GM18502 (cell line): ENCODE data around the gene SLC9A9.

ENCODE experiments used
- ATAC-seq: cut with Tn5 transposase; IDR thresholded peaks from one replicate; pipeline ENCODE4 v1.9.1; 2021; ENCODE audit warnings: mild to moderate bottlenecking; ENCODE audit not compliant: unreplicated experiment, poor library complexity

Gene SLC9A9

GRCh38 chr3:143482106-143483088 lies 365.9 kb downstream of the SLC9A9 start:
- ATAC-seq, result no peak

GRCh38 chr3:143480344-143480743 lies 367.9 kb downstream of the SLC9A9 start:
- no peak for ATAC-seq

- ATAC-seq, result no peak
These were observed 368.5 kb downstream of the SLC9A9 start for GRCh38 chr3:143479727-143480126.

- ATAC-seq, result peak; percentile 39
These were observed 370.1 kb downstream of the SLC9A9 start for GRCh38 chr3:143478115-143478693.

- no peak for ATAC-seq
These were observed 371.2 kb downstream of the SLC9A9 start for GRCh38 chr3:143476965-143477640.

- ATAC-seq, result no peak
These were observed 372.3 kb downstream of the SLC9A9 start for GRCh38 chr3:143475981-143476380.

GRCh38 chr3:143472731-143473523 lies 375.3 kb downstream of the SLC9A9 start:
- ATAC-seq, result no peak

GRCh38 chr3:143471705-143472104 lies 376.6 kb downstream of the SLC9A9 start:
- ATAC-seq, result no peak

- ATAC-seq, result no peak
These were observed 379.1 kb downstream of the SLC9A9 start for GRCh38 chr3:143469159-143469558.

- ATAC-seq, result no peak
These were observed 382.6 kb downstream of the SLC9A9 start for GRCh38 chr3:143465666-143466065.

- peak; percentile 46 for ATAC-seq
These were observed 383.4 kb downstream of the SLC9A9 start for GRCh38 chr3:143464850-143465249.

- no peak for ATAC-seq
These were observed 392.8 kb downstream of the SLC9A9 start for GRCh38 chr3:143455480-143455879.

GRCh38 chr3:143450632-143451031 lies 397.6 kb downstream of the SLC9A9 start:
- no peak for ATAC-seq

- no peak for ATAC-seq
These were observed 400.8 kb downstream of the SLC9A9 start for GRCh38 chr3:143447491-143447890.

- ATAC-seq, result peak; percentile 94
These were observed 403.1 kb downstream of the SLC9A9 start for GRCh38 chr3:143445118-143445517.

GRCh38 chr3:143443851-143444331 lies 404.4 kb downstream of the SLC9A9 start:
- ATAC-seq, result no peak

- no peak for ATAC-seq
These were observed 405.3 kb downstream of the SLC9A9 start for GRCh38 chr3:143442814-143443447.

GRCh38 chr3:143441516-143442171 lies 406.6 kb downstream of the SLC9A9 start:
- ATAC-seq, result no peak

- no peak for ATAC-seq
These were observed 408.5 kb downstream of the SLC9A9 start for GRCh38 chr3:143439817-143440216.
